NCI-H2171 (cell line): ENCODE measurements around the gene PNMA8A.
"Not testable (repeated sequence)": the region's sequence is repeated elsewhere in the genome, so short reads cannot be mapped to it uniquely, and the experiment has no call there.

Experiments used
- DNase-seq: peaks from one replicate; lab custom pipeline; 2025; lab: John Stamatoyannopoulos, UW

PNMA8A gene

GRCh38 chr19:46466536-46467196, 4.7 kb downstream of the PNMA8A start:
- no peak for DNase-seq

GRCh38 chr19:46463516-46463915, 7.8 kb downstream of the PNMA8A start:
- DNase-seq, result peak; percentile 65

GRCh38 chr19:46461537-46461936, 9.8 kb downstream of the PNMA8A start:
- DNase-seq, result peak; percentile 86

- DNase-seq, result no peak
Measured at GRCh38 chr19:46460981-46461380, 10.4 kb downstream of the PNMA8A start.

- DNase-seq, result no peak
Measured at GRCh38 chr19:46460055-46460454, 11.3 kb downstream of the PNMA8A start.

- no peak for DNase-seq
Measured at GRCh38 chr19:46456930-46457329, 14.4 kb downstream of the PNMA8A start.

GRCh38 chr19:46454244-46454643, 17.1 kb downstream of the PNMA8A start:
- DNase-seq, result no peak

GRCh38 chr19:46453661-46454060, 17.7 kb downstream of the PNMA8A start:
- DNase-seq, result no peak

GRCh38 chr19:46452186-46452585, 19.2 kb downstream of the PNMA8A start:
- DNase-seq, result no peak

- peak; percentile 69 for DNase-seq
Measured at GRCh38 chr19:46451352-46451751, 20.0 kb downstream of the PNMA8A start.

- no peak for DNase-seq
Measured at GRCh38 chr19:46450737-46451136, 20.6 kb downstream of the PNMA8A start.

- DNase-seq, result no peak
Measured at GRCh38 chr19:46449228-46449627, 22.1 kb downstream of the PNMA8A start.

- DNase-seq, result no peak
Measured at GRCh38 chr19:46448601-46449000, 22.8 kb downstream of the PNMA8A start.

GRCh38 chr19:46447824-46448223, 23.5 kb downstream of the PNMA8A start:
- DNase-seq, result no peak

- DNase-seq, result no peak
Measured at GRCh38 chr19:46447006-46447405, 24.4 kb downstream of the PNMA8A start.

- no peak for DNase-seq
Measured at GRCh38 chr19:46446021-46446420, 25.3 kb downstream of the PNMA8A start.

- no peak for DNase-seq
Measured at GRCh38 chr19:46442808-46443450, 28.4 kb downstream of the PNMA8A start.

- no peak for DNase-seq
Measured at GRCh38 chr19:46441866-46442265, 29.5 kb downstream of the PNMA8A start.

- not testable (repeated sequence) for DNase-seq
Measured at GRCh38 chr19:46435689-46436088, 35.7 kb downstream of the PNMA8A start.

GRCh38 chr19:46435009-46435408, 36.4 kb downstream of the PNMA8A start:
- no peak for DNase-seq

GRCh38 chr19:46433470-46433869, 37.9 kb downstream of the PNMA8A start:
- DNase-seq, result not testable (repeated sequence)

- no peak for DNase-seq
Measured at GRCh38 chr19:46431824-46432223, 39.5 kb downstream of the PNMA8A start.

- no peak for DNase-seq
Measured at GRCh38 chr19:46429999-46430398, 41.4 kb downstream of the PNMA8A start.
